NCI-H748 (cell line): Measurements from ENCODE around the gene MED9.
"Not testable (repeated sequence)": the region's sequence is repeated elsewhere in the genome, so short reads cannot be mapped to it uniquely, and the experiment has no call there.

Experiments used
- DNase-seq: peaks from one replicate; lab custom pipeline; 2025; ENCODE audit not compliant: unreplicated experiment; lab: John Stamatoyannopoulos, UW

The MED9 gene

GRCh38 chr17:17476865-17477467, at the start of gene MED9:
TSS of gene MED9 (plus strand) at chr17:17477000. CDS start at chr17:17477042, 42 bp downstream.
- DNase-seq: peak; percentile 97

DNA sequence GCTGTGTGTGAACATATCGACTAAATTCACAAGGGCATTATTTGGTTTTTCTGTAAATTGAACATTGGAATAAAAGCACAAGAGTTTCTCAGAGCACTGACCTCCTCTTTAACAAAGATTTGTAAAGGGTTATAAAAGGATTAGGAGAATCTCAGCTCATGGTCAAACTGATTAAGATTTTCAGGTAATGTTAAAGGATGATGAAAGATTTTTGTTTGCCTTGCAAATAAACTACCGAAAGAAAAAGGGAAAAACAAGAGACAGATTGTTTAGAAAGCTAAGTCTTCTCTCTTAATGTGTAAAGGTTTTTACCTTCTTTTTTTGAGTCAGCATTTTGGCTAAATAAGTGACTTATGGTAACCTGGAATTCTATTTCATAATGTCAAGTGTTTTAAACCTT, 47.6 kb upstream of the MED9 start:
- DNase-seq: no peak

GRCh38 chr17:17430924-17431323, 45.9 kb upstream of the MED9 start:
- DNase-seq: not testable (repeated sequence)

- no peak for DNase-seq
Observed at GRCh38 chr17:17431605-17432004, 45.2 kb upstream of the MED9 start.

DNA sequence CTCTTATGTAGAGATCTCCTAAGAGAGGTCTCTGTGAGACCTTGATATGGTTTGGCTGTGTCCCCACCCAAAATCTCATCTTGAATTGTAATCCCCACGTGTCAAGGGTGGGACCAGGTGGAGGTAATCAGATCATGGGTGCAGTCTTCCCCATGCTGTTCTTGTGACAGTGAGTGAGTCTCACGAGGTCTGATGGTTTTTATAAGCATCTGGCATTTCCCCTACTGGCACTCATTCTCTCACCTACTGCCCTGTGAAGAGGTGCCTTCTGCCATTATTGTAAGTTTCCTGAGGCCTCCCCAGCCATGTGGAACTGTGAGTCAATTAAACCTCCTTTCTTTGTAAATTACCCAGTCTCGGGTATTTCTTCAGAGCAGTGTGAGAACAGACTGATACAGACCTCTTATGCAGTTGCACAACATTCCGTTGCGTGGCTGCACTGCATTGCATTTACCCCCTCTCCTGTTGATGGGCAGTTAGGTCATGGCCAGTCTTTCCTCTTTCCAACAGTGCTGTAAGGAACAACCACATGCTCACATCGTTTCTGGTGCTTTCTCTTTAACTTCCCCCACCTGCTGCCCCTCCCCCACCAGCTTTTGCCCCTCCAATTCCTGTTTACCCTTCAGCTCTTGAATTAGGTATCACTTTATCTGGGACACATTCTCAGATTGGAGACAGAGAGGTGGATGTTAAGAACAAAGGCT, 43.6 kb upstream of the MED9 start:
- no peak for DNase-seq

DNA sequence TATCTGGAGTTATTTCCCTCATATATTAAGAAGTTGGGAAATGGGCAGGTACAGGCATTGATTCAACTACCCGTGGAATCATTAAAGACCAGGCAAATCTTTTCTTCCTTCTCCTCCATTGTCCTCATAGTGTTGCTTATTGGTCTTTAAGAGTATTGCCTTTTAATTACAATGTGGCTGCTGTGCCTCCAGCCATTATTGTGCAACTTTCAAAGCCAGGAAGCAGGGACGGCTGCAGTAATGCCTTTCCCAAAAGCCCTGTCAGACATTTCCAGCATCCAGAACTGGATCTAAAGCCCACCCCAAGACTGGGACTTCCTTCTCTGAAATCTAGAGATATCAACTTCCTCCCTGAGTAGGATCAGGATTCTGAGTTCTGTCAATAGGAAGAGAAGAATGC, 42.3 kb upstream of the MED9 start:
- no peak for DNase-seq

DNA sequence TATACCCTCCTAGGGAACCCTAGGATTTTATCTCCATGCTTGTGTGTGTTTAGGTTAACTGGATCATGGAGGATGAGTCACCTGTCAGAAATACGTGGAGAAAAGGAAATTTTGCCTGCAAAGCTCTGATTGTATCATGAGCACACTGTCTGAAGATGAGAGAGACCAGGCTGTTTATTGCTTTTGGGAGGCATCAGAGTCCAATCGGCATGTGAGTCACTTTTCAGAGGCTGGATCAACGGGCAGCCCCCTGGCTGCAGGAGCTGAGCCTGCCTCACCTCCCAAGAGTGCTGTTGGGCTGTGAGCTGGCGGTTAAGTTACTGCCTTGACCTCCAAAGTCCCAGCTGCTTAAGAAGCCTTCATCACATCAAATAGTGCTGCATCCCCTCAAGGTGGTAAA, 41.5 kb upstream of the MED9 start:
- DNase-seq: no peak

DNA sequence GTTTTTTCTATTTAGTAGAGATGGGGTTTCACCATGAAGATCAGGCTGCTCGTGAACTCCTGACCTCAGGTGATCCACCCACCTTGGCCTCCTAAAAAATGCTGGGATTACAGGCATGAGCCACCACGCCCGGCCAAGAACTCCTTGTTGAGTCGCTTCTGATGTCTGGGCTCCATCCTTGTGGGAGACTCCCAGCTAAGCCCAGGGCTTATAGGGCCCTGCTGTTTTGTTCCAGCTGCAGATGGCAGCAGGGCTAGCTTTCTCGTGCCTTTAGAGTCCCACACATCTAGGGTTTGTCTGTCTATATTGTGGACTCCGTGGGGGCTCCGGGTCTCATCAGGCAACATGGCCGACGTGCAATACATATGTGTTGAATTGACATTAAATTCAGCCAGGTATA, 39.3 kb upstream of the MED9 start:
- no peak for DNase-seq

- no peak for DNase-seq
Observed at GRCh38 chr17:17437893-17438292, 38.9 kb upstream of the MED9 start.

DNA sequence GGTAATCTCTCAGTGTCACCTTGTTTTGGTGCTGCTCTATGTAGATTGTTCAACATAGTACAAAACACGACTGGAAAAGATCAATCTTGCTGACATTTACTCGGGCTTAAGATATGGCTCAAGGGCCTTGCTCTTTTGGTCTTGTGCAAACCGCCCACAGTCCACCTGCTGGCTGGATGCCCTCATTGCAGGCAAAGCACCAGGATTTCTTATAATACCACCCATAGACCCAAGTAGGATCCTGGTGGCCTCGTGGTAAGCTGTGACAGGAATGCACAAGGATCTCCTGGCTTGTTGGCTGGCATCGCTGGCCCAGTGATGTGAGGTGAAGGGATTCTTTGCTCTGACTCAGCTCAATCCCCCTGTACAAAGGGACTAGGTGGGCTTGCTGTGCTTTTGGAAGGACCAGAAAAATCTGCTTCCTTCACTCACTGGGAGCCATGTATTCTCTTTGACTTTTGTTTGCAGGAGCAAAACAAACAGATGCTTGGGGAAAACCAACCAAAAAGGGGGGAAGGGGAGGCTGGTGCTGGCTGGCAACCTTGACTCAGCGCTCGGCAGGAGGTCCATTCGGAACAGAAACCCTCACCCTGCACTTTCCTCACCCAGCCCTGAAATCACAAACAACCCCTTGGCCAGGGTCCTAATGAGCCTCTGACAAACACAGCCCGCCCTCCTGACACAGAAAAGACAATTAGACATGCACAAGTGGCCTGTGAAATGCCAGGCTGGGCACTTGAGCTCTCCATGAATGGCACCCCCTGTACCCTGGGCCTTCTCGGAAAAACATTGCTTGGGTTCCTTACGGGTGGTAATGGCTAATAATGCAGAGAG, 36.6 kb upstream of the MED9 start:
- peak; percentile 98 for DNase-seq

DNA sequence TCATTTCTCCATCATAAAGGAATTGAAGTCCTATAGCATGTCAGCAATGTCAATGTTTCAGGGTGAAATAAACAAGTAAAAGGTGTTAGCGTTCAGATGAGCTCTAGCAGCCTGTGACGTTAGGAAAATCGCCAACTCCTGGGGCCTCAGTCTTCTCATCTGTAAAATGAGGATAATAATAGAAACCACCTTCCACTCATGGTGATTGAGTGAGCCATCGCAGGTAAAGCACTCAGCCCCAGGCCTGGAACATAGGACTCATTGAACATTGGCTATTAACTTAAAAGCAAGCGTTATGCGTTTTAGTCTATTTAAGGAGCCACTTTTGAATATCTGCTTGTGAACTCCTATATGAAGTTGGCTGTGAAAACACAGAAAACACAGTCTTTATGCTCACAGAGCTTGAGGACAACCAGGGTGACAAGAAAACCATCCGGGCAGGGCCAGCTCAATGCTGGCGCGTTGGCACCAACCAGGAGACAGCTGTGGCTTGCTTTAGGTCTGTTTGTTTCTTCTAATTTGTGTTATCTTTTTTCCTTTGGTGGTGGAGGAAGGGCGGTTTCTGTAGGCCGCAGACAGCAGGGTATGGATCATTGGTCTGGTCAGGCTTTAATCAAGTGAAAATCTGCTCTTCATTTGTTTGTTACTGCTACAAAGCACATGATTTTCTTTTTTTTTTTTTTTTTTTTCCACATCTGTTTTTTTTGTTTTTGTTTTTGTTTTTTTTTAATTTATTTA, 35.7 kb upstream of the MED9 start:
- peak; percentile 69 for DNase-seq

DNA sequence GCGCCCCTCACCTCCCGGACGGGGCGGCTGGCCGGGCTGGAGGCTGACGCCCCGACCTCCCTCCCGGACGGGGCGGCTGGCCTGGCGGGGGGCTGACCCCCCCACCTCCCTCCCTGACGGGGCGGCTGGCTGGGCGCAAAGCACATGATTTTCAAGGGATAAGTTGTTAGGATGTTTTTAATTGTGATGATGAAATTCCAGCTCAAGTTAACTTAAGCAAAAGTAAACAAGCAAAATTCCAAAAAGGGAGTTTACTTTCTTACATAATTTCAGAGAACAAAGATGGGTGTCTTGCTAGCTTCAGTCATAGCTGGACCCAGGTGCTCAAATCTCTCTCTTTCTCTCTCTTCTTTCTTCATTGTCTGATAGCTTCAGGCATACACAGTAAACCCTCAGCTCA, 33.6 kb upstream of the MED9 start:
- DNase-seq: no peak

DNA sequence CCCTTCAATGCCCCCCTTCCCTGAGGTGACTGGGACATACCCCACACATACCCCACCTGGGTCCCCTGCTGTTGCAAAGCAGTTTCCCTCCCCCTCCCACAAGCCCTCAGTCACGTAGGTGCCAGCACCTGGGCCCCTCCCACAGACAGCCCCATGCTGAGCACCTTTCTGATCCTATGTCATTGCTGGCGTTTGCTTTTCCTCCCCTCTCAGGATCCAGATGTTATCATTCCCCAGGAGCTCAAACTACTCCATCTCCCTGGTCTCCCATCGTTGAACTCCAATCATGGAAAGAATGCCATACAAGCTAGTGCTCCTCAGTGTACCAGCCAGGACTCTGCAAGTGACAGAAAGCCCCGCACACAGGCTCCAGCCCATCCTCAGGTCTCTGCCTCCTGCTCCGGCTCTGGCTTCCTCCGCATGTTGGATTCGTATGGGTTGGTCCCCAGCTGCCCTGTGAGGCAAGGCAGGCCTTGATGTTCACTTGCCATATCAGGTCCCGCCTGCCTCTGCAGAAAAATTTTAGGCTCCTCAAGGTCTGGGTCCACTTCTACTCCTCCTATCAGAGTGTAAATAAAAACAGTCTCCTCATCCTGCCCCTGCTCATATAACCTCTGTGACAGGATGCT, 31.4 kb upstream of the MED9 start:
- no peak for DNase-seq

DNA sequence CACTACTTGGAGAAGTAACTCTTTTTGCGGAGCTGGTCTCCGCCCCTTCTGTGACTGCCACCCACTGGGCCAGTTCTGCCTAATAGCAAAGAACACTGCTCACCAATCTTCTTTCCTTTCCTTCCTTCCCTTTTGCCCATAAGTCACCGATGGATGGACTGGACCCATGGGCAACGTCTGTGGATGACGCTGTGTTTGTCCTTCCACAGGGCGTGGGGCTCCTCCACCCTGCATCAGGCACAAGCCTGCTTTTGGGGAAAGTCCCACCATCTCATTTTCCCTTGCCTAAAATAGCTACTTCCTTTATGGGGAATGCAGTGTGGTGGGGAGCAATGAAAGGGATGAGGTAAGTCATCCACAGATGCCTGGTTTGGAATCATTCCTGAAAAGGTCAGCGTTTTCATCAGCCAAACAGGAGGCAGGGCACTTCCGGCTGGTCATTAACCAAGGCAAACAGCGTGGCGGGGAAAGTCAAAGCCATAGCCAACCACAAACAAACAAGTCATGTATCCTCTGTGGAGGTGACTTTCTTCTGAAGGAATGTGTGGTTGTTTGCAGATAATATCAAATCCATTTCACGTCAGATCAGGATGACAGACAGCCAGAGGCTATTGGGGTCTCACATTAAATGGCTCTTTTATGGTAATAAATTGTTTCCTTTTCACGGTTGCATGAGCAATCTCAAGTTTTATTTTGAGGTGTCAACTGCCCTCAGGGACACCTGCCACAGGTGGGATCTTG, 30.7 kb upstream of the MED9 start:
- DNase-seq: peak; percentile 54

GRCh38 chr17:17446666-17447155, 30.1 kb upstream of the MED9 start:
- no peak for DNase-seq

DNA sequence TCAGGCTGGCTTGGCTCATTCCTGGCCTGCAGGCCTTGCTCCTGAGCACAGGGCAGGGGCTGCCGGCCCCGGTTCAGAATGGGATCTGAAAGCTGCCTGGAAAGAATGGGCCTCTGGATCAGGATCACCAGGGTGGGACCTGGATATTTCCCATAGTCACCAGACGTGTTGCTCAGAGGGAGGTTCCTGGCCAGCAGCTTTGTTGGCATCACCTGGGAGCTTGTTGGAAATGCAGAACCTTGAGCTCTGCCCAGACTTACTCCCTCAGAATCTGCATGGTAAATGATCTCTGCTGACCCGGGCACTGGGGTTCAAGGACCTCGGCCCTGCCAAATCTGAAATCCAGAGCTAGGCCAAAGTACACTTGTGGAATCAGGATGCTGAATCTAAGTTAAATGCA, 29.5 kb upstream of the MED9 start:
- no peak for DNase-seq

GRCh38 chr17:17448076-17448475, 28.7 kb upstream of the MED9 start:
- no peak for DNase-seq

GRCh38 chr17:17448723-17449122, 28.1 kb upstream of the MED9 start:
- no peak for DNase-seq

DNA sequence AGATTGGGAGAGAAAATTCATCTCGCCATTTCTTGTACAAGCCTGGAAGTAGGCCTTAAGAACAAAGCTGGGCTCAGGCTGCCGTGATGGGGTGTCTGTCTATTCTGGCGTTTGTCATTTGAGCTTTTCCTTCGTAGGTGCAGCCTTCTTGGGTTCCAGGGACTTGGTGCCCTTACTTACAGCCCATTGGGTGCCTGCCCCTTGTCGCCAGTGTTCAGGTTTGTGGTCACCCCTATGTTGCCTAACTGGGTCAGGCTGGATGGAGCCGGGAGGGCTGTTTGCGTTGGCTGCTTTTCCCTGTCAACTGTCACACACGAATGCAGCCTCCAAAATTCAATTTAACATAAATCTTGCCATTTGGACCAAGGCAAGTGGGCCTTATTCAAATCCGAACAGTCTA, 23.7 kb upstream of the MED9 start:
- no peak for DNase-seq

- no peak for DNase-seq
Observed at GRCh38 chr17:17454276-17454675, 22.5 kb upstream of the MED9 start.
